Fibroblast of lung (primary cell): ENCODE data around the gene LAMA5. TPM values are rescaled to one million over a fixed set of nuclear protein-coding genes. Genes with fewer than 3 reads are reported as not detected.

ENCODE experiments used
- DNase-seq, 2 donors: peaks; one replicate each; pipeline versions ENCODE4 v3.0.0 to v3.0.0-alpha.2; 2010; ENCODE audit warnings: low read depth in 2 of 2
- H2AFZ ChIP-seq: 2 replicates; pipeline ENCODE4 v1.5.1; 2012; ENCODE audit warnings: low read length, control low read depth, inconsistent platforms
- H3K27ac ChIP-seq: 2 replicates; pipeline ENCODE4 v1.5.1; 2011; ENCODE audit warnings: low read length, control low read depth; ENCODE audit not compliant: insufficient read depth
- H3K27me3 ChIP-seq: 2 replicates; pipeline ENCODE4 v1.5.1; 2011; ENCODE audit warnings: mild to moderate bottlenecking, low read length; ENCODE audit not compliant: control insufficient read depth, insufficient read depth
- H3K36me3 ChIP-seq: 2 replicates; pipeline ENCODE4 v1.5.1; 2011; ENCODE audit warnings: low read length; ENCODE audit not compliant: control insufficient read depth, insufficient read depth
- H3K4me1 ChIP-seq: 2 replicates; pipeline ENCODE4 v1.5.1; 2011; ENCODE audit warnings: low read length; ENCODE audit not compliant: control insufficient read depth, insufficient read depth; ENCODE audit errors: extremely low read depth
- H3K4me2 ChIP-seq: 2 replicates; pipeline ENCODE4 v1.5.1; 2011; ENCODE audit warnings: low read length, control low read depth; ENCODE audit not compliant: insufficient read depth; ENCODE audit errors: extremely low read depth
- H3K4me3 ChIP-seq, 4 experiments: fragments of 200-600 bp in 1 of 4; sonication (generic) in 1 of 4; replicated peaks in 1 of 4; 2 replicates each; pipeline ENCODE4 v1.5.1; 2011 to 2016; ENCODE audit warnings: low read length in 4 of 4, low read depth in 3 of 4, mild to moderate bottlenecking in 3 of 4, control low read depth in 2 of 4, inconsistent platforms in 1 of 4, mixed read lengths in 1 of 4; ENCODE audit not compliant: insufficient read depth in 1 of 4; ENCODE audit errors: control extremely low read depth in 1 of 4
- H3K79me2 ChIP-seq: 2 replicates; pipeline ENCODE4 v1.5.1; 2012; ENCODE audit warnings: mild to moderate bottlenecking, low read length, inconsistent platforms; ENCODE audit not compliant: control insufficient read depth, insufficient read depth
- H3K9ac ChIP-seq: 2 replicates; pipeline ENCODE4 v1.5.1; 2011; ENCODE audit warnings: mild to moderate bottlenecking, low read length, control low read depth; ENCODE audit not compliant: insufficient read depth
- H3K9me3 ChIP-seq: 2 replicates; pipeline ENCODE4 v1.5.1; 2012; ENCODE audit warnings: low read depth, low read length; ENCODE audit not compliant: control insufficient read depth, insufficient read depth
- H4K20me1 ChIP-seq: 2 replicates; pipeline ENCODE4 v1.5.1; 2011; ENCODE audit warnings: low read length; ENCODE audit not compliant: control insufficient read depth, insufficient read depth; ENCODE audit errors: extremely low read depth
- CTCF ChIP-seq, 2 donors: IDR thresholded peaks in 1 of 2; conservative IDR thresholded peaks in 1 of 2; 1 replicate in 1 of 2; 2 replicates in 1 of 2; pipeline ENCODE4 v1.5.1; 2011 to 2012; ENCODE audit warnings: low read length in 2 of 2, control low read depth in 1 of 2, inconsistent platforms in 1 of 2, low read depth in 1 of 2, mild to moderate bottlenecking in 1 of 2
- EZH2 ChIP-seq: IDR thresholded peaks from 2 replicates; pipeline ENCODE4 v1.5.1; 2012; ENCODE audit warnings: low read length, control low read depth, mild to moderate bottlenecking; ENCODE audit errors: missing control alignments
- polyA plus RNA-seq, 2 donors: library from polyadenylated mRNA; depleted of rRNA in 1 of 2; stranded (reverse) in 1 of 2; unstranded in 1 of 2; fragments of >200 nt; gene quantifications; 2 replicates each; pipeline ENCODE4 v1.2.1, GENCODE V29; 2011 to 2012; ENCODE audit warnings: missing spikeins in 1 of 2
- total RNA-seq: library from RNA; depleted of rRNA; stranded (reverse); fragments of >200 nt; gene quantifications from 2 replicates; pipeline ENCODE4 v1.2.1, GENCODE V29; 2014

Gene LAMA5
- total and polyA plus RNA-seq, 2 donors (not counting 1 experiment from before 2014, with no cell fraction given), result 1.5 to 81.6 TPM

- H3K27ac ChIP-seq, result no peak overlapping the region
- no peaks in the 10 kb centered on the region for H4K20me1 ChIP-seq
- no peak for DNase-seq
- peaks cover 5% of the 10 kb centered on the region for H3K4me1 ChIP-seq
- no peak overlapping the region for H3K4me3 ChIP-seq
- no peak overlapping the region for H2AFZ ChIP-seq
- H3K79me2 ChIP-seq, result peaks cover 26% of the 10 kb centered on the region
- no peaks in the 10 kb centered on the region for H3K9me3 ChIP-seq
- peaks cover 20% of the 10 kb centered on the region for H3K36me3 ChIP-seq
- TF ChIP-seq EZH2 (no peak), CTCF (conservative IDR thresholded peaks at IDR 0.05 in 1 of 2, IDR thresholded peaks at IDR 0.05 in 1 of 2; ENCODE audit: low read depth in 1 of 2, low read length in 2 of 2) (no peak)
- no peak overlapping the region for H3K4me2 ChIP-seq
- no peaks in the 10 kb centered on the region for H3K27me3 ChIP-seq
- no peak overlapping the region for H3K9ac ChIP-seq
These were observed 24.3 kb upstream of the LAMA5 start for GRCh38 chr20:62391165-62392076.

- Histone ChIP-seq H3K27me3 (no peaks in the 10 kb centered on the region), H2AFZ (no peak overlapping the region), H3K4me2 (no peak overlapping the region), H3K27ac (no peak overlapping the region), H3K79me2 (peaks cover 33% of the 10 kb centered on the region), H3K4me3 (no peak overlapping the region), H3K4me1 (peaks cover 5% of the 10 kb centered on the region), H3K9ac (no peak overlapping the region), H3K9me3 (no peaks in the 10 kb centered on the region), H3K36me3 (peaks cover 20% of the 10 kb centered on the region), H4K20me1 (no peaks in the 10 kb centered on the region)
- no peak for DNase-seq
- no peak for TF ChIP-seq EZH2
- no peak for TF ChIP-seq CTCF (conservative IDR thresholded peaks at IDR 0.05 in 1 of 2, IDR thresholded peaks at IDR 0.05 in 1 of 2; ENCODE audit: low read depth in 1 of 2, low read length in 2 of 2)
These were observed 23.4 kb upstream of the LAMA5 start for GRCh38 chr20:62390317-62391164.

GRCh38 chr20:62389601-62390087 is 22.5 kb upstream of the LAMA5 start:
- Histone ChIP-seq H3K9me3 (no peaks in the 10 kb centered on the region), H2AFZ (no peak overlapping the region), H3K79me2 (peaks cover 39% of the 10 kb centered on the region), H3K27ac (no peak overlapping the region), H3K27me3 (no peaks in the 10 kb centered on the region), H3K36me3 (peaks cover 20% of the 10 kb centered on the region), H3K4me1 (peaks cover 9% of the 10 kb centered on the region), H3K4me3 (no peak overlapping the region), H4K20me1 (no peaks in the 10 kb centered on the region), H3K9ac (no peak overlapping the region), H3K4me2 (no peak overlapping the region)
- no peak for DNase-seq
- TF ChIP-seq CTCF (conservative IDR thresholded peaks at IDR 0.05 in 1 of 2, IDR thresholded peaks at IDR 0.05 in 1 of 2; ENCODE audit: low read depth in 1 of 2, low read length in 2 of 2) (no peak), EZH2 (no peak)
